Measurements from ENCODE around the gene SLC39A11. TPM values are rescaled to one million over a fixed set of nuclear protein-coding genes. Genes with fewer than 3 reads are reported as not detected.

SLC39A11 gene
- total RNA-seq, 1 donor, result 15.8 TPM

DNA sequence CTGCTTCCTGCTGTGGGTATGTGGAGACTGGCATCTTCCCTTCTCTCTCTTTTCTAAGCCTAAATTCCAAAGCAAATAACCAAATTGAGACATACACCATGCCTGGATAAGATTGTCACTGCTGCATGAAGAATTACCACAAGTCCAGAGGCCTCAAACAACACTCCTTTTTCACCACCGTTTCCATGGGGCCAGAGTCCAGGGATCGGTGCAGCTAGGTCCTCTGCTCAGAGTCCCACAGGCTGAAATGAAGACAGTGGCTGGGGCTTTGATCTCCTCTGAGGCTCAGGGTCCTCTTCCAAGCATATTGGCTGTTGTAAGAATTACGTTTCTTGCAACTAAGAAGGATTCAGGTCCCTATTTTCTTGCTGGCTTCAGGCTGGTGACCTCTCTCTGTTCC lies 130.4 kb downstream of the SLC39A11 start:
- TF ChIP-seq, protein P1, sequence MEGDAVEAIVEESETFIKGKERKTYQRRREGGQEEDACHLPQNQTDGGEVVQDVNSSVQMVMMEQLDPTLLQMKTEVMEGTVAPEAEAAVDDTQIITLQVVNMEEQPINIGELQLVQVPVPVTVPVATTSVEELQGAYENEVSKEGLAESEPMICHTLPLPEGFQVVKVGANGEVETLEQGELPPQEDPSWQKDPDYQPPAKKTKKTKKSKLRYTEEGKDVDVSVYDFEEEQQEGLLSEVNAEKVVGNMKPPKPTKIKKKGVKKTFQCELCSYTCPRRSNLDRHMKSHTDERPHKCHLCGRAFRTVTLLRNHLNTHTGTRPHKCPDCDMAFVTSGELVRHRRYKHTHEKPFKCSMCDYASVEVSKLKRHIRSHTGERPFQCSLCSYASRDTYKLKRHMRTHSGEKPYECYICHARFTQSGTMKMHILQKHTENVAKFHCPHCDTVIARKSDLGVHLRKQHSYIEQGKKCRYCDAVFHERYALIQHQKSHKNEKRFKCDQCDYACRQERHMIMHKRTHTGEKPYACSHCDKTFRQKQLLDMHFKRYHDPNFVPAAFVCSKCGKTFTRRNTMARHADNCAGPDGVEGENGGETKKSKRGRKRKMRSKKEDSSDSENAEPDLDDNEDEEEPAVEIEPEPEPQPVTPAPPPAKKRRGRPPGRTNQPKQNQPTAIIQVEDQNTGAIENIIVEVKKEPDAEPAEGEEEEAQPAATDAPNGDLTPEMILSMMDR (IDR thresholded peaks at IDR 0.05; ENCODE audit: insufficient read depth, low read length), result no peak
- no peak for DNase-seq (ENCODE audit: low read depth)
- no peak overlapping the region for H3K4me3 ChIP-seq (ENCODE audit: low read depth, low read length)

DNA sequence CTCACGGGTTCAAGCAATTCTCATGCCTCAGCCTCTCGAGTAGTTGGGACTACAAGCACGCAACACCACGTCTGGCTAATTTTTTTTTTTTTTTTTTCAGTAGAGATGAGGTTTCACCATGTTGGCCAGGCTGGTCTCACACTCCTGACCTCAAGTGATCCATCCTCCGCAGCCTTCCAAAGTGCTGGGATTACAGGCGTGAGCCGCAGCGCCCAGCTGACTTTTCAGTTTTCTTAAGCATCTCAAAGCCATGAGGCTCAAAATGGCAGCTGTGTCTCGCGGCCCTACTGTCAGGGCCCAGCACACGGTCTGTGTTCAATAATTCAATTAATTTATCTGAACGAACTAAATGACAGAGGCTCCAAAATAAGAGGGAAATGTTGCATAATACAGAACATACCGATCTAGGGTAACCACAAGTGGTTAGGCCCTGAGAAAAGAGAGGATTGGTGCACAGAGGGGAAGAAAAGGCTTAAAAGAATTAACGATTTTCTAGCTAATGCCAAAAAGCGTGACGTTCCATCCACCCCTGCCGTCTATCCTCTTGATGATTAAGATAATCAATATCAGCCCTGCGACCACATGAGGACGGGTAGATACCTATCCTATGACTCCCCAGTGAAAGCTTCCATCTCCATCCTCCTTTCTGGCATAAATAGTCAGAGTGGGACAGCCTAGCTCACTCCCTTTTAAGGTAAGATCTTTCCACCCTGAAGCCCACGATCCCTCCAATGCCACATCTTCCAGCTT lies 136.9 kb downstream of the SLC39A11 start:
- TF ChIP-seq, protein P1 (IDR thresholded peaks at IDR 0.05; ENCODE audit: insufficient read depth, low read length), result no peak
- no peak for DNase-seq (ENCODE audit: low read depth)
- no peak overlapping the region for H3K4me3 ChIP-seq (ENCODE audit: low read depth, low read length)

DNA sequence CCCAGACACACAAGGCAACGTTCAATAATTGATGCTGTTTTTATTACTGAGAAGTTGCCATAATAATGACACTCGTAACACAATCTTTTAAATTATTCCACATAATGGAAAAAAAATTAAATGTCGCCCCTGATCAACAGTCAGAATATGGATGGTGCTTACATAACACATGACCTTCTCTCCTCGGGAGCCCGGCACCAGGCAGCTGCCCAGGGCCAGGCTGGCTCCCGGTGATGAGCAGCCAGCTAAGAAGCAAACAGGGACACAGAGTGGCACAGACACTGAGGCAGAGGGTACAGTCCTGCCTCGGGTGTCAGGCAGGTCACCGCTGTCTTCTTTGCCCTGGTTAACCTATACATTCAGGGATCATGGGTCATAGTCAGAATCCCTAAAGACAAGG lies 137.9 kb downstream of the SLC39A11 start:
- DNase-seq (ENCODE audit: low read depth), result no peak

DNA sequence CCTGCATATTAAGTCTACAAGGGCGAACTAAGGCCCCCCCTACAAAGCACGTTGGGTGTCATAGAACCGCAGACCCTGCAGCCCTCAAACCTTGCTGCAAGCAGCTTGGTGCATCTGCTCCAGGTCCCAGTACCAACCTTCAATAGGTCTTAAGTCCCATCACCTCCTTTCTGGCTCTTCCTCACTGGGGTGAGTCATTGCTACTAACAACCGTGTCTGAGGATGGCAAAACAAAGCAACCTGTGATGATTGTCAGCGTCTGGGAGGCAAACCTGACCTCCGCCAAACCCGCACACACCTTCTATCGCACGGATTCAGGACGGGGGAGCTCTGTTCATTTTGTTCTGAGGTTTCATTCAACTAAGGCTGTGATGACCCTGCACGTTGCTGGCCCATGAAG lies 138.9 kb downstream of the SLC39A11 start:
- TF ChIP-seq, protein P1 (IDR thresholded peaks at IDR 0.05; ENCODE audit: insufficient read depth, low read length), result no peak
- DNase-seq (ENCODE audit: low read depth), result no peak
- no peak overlapping the region for H3K4me3 ChIP-seq (ENCODE audit: low read depth, low read length)

More for the DNA sequence above, 137.9 kb downstream of the SLC39A11 start:
- TF ChIP-seq, protein P1 (IDR thresholded peaks at IDR 0.05; ENCODE audit: insufficient read depth, low read length), result no peak
- H3K4me3 ChIP-seq (ENCODE audit: low read depth, low read length), result no peak overlapping the region

DNA sequence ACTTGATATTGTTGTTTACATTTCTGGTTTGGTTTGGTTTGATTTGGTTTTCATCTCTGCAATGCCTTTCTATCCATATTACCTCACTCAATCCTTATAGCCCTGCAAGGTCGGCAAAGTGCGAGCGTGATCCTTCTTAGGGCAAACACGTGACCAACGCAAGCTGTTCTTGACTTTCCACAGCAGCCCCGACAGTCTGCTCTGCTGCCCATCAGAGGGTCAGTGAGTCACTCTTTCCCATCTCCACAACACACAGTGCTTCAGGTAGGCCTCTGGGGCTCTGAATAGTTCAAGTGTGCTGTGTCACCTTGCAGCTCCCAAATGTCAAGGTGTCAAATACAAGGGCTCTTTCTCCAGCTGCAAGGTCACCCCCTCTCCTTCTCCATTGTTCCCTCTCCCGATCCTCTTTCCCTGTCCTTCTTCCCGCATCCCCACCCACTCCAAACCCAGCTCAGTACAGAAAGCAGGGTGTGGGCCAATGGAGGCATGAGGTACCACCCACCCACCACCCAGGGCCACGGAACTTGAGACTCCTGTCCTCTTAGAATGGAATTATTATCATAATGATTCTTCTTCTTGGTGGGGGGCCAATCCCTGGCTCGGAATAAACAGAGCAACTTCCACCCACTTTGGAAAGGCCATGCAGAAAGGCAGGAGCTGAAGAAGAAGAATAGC lies 139.7 kb downstream of the SLC39A11 start:
- TF ChIP-seq, protein P1 (IDR thresholded peaks at IDR 0.05; ENCODE audit: insufficient read depth, low read length), result no peak
- no peak for DNase-seq (ENCODE audit: low read depth)
- H3K4me3 ChIP-seq (ENCODE audit: low read depth, low read length), result no peak overlapping the region

DNA sequence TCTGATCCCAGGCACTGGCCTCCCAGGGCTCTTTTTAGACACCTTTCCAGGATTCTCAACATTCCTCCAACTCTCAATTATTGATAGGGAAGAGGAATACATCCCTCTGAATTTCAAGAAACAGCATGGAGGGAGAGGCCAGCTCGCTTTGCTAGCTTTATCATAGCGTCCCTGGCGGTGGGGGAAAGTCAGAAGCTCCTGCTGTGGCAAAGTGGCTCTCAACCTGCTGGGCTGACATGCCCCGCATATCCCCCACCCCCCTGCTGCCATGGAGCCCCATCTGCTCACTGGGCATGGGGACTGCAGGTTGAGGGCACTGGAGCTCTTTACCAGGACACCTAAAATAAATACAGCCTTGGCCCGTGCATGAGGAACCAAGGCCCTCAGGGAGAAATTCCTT lies 140.3 kb downstream of the SLC39A11 start:
- DNase-seq (ENCODE audit: low read depth), result no peak
- no peak overlapping the region for H3K4me3 ChIP-seq (ENCODE audit: low read depth, low read length)
- TF ChIP-seq, protein P1 (IDR thresholded peaks at IDR 0.05; ENCODE audit: insufficient read depth, low read length), result no peak

All from fibroblast of the aortic adventitia (primary cell).